HT-29 (cell line): ENCODE measurements around the gene FAM219A. TPM values are rescaled to one million over a fixed set of nuclear protein-coding genes. Genes with fewer than 3 reads are reported as not detected.
"Not testable (repeated sequence)": the region's sequence is repeated elsewhere in the genome, so short reads cannot be mapped to it uniquely, and the experiment has no call there.

ENCODE experiments used
- DNase-seq: peaks from one replicate; pipeline ENCODE4 v3.0.0-alpha.2; 2015; ENCODE audit warnings: low spot score
- total RNA-seq: library from RNA; depleted of rRNA; stranded (reverse); fragments of >200 nt; shearing (Covaris generic); gene quantifications from 2 replicates; pipeline ENCODE4 v1.2.3, GENCODE V29; 2014

The FAM219A gene
- total RNA-seq, 1 experiment from 2014 or later = 8.0 TPM

DNA sequence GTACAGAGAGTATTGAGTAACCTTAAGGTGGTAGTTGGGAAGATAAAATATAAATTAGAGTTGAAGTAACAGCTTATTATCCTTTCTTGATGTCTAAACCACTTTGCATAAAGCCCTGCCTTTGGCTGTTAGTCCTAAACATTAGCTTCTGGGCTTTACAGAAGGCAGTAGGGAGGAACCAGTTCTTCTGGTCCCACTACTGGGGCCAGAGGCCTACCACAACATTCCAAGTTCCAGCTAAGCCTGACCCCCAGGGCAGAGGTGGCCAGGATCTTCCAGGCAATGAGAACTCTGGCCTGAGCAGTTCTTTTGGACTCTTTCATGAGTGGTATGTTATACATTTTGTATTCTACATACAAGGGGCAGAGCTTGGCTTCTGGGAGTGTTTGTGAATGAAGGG is 26.3 kb upstream of the FAM219A start:
- peak; percentile 73 for DNase-seq

DNA sequence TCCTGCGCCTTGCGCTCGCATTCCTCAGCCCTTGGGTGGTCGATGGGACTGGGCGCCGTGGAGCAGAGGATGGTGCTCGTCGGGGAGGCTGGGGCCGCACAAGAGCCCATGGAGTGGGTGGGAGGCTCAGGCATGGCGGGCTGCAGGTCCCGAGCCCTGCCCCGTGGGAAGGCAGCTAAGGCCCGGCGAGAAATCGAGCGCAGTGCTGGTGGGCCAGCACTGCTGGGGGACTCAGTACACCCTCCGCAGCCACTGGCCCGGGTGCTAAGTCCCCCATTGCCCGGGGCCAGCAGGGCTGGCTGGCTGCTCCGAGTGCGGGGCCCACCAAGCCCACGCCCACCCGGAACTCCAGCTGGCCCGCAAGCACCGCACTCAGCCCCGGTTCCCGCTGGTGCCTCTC is 24.4 kb upstream of the FAM219A start:
- DNase-seq = not testable (repeated sequence)

DNA sequence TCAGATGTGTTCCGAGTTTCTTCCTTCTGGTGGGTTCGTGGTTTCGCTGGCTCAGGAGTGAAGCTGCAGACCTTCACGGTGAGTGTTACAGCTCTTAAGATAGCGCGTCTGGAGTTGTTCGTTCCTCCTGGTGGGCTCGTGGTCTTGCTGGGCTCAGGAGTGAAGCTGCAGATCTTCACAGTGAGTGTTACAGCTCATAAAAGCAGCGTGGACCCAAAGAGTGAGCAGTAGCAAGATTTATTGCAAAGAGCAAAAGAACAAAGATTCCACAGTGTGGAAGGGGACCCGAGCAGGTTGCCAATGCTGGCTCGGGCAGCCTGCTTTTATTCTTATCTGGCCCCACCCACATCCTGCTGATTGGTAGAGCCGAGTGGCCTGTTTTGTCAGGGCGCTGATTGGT is 23.2 kb upstream of the FAM219A start:
- DNase-seq = not testable (repeated sequence)

DNA sequence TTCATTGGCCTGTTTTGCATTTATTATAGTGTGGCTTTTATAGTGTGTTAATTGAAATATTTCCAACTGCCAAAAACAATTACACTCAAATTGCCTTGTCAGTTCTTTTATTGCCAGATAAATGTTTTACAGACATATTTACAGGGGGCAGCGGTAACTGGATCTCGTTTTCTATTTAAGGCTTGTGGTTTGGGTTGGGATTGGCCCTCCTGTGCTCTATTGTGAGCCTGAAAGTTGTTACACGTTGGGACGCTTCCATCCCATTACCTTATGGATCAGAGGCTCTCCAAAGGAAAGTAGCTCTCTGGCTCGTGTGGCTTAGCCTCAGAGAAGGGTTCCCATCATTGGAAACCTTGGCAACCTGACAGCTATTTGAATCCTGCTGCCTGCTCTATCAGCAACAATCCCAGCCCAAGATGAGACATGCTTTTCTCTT is 21.1 kb upstream of the FAM219A start:
- no peak for DNase-seq

DNA sequence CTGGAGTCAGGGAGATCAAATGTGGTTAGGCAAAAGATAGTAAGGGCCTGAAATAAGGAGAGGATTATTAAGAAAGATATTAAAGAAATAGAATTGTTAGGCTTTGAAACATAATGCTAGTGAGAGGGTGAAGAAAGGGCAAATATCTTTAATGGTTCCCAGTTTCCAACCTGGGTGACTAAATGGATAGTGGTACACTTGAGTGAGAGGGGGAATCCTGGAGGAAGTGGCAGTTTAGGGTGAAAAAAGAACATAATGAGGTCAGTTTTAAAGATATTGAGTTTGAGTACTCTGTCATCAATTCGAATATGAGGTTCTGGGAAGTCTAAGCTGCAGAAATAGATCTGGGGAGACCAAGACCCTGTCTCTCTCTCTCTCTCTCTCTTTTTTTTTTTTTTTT is 19.2 kb upstream of the FAM219A start:
- DNase-seq = no peak

DNA sequence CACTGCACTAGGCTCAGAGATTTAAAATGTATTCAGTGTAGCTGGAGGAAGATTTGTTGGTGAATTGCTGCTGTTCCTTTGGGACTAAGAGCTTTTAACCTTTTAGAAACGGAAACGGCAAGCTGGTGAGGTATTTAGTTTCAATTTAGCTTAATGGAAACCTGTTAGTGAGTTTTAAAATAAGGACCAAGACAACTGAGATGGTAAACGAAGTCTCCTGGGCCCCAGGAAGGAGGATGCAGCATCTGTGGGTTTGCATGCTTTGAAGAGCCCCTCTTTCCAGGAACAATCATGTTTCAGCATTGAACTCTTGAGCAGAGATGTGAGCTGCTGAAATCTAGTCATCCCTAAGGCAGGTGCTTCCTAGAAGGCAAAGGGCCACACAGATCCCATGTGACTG is 16.7 kb upstream of the FAM219A start:
- DNase-seq = no peak

DNA sequence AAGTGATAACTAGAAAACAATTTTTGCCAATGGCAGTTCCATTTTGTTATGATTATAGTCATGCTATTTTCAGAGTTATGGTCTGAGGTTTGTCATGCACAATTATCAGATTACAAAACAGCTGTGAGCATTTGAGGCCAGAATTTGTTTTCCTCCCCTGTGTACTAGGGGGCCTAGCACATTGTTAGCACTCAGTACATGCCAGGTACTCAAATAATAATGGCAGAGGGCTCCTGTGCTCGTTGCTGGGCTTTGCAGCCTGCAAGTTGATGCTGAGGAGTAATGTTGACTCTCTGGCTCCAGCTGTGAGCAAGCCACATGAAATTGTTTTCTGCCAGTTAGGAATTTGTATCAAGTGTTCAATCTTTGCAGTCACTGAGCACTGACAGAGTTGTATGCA is 7.1 kb upstream of the FAM219A start:
- no peak for DNase-seq

DNA sequence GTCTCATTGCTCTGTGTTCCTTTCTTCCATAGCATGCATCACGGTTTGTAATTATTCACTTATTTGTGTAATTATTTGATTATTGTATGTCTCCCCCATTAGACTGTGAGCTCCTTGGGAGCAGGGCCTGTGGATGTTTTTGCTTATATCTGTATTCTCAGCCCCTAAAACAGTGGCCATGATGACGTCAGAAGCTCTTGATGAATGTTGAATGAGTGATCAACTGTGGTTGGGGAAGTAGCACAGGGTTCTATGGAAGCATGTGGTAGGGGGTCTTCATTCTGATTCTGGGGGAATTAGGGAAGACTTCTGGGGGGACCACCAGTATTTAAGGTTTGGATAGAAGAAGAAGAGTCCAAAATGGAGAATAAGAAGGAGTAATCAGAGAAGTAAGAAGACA is 6.2 kb upstream of the FAM219A start:
- no peak for DNase-seq

DNA sequence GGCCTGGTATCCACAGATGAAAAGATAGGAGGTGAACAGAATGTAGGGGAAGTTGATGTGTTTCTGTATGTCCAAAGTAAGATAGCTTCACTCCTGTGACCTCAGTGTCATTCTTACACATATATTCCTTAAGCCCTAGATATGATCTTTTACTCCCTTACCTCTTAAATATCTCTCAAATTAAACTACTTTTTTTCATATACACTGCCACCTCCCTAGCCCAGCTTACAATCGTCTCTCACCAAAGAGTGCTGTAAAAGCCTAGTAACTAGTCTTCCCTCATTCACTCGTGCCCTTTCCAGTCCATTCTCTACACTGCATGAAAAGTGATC is 5.5 kb upstream of the FAM219A start:
- DNase-seq = no peak

DNA sequence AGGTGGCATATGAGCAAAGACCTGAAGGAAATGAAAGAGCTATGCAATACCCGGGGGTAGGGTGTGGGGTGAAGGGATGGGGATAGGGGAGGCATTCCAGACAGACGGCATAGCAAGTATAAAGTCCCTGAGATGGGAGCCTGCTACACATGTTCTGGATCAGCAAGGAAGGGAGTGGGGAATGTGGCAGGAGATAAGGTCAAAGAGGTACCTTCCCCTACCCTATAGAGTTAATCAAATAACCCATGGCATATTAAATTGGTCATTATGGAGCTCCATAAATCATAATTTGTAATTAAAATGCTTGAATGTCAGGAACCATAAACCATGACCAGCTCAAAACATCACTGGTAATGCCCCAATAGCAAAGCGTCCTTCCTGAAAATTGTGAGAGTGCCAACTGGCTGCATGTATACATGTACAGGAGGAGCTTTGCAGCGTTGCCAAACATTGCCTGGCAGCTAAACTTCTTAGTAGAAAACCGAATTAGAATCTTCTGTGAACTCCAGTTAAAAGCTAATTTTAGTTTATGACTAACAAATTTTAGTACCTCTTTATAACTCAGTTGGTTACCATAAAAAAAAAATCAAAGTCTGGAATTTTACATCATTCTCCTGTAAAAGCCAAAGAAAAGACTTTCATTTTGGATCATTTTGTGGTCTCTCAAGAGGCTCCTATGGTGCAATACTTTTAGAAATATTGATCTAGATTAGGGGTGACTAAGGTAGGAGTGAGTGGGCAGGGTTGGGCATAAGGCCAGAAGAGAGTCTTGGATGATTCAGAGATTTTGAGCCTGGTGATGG is 4.9 kb upstream of the FAM219A start:
- no peak for DNase-seq

DNA sequence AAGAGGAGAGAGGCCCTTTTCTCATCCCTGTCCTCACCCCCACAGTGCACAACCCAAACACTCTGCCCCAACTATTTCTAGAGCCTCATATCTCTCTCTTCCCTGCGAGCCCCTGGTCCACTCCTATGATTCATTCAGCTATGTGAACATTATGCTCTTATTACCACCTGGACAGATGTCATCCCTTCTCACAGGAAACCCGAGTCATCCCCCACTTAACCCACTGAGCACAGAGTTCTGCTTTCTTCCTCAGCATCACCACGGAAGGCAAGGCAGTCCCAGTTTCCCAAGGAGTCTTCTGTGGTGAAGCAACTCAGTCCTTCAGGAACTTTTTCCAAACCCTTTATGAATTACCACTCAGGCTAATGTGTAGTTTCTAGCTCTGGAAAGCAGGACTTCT is 1.6 kb upstream of the FAM219A start:
- DNase-seq = no peak

DNA sequence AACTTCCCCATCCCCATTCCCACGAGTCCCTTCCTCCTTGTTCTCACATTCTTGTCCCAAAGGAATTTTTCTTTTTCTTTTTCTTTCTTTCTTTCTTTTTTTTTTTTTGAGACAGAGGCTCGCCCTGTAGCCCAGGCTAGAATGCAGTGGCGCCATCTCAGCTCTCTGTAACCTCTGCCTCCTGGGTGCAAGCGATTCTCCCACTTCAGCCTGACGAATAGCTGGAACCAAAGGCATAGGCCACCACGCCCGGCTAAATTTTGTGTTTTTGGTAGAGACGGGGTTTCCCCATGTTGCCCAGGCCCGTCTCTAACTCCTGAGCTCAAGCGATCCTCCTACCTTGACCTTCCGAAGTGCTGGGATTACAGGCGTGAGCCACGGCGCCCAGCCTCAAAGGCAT is 986 bp upstream of the FAM219A start:
- DNase-seq = no peak

DNA sequence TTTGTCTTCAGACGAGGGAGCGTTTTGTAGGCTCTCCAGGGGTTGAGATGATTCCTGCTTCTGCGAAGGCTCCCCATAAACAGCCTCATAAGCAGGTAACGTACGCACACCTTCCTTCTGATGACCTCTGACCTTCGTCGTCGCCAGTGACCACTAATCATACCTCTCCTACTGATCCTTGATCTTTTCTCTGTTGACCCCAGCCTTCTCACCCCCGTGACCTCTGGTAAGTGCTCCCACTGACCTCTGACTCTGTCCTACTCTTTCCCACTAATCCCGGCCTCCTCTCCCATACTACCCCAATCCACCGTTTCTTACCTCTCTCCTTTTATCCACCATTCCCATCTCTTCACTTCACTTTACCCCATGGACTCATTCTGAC is 580 bp upstream of the FAM219A start:
- no peak for DNase-seq

DNA sequence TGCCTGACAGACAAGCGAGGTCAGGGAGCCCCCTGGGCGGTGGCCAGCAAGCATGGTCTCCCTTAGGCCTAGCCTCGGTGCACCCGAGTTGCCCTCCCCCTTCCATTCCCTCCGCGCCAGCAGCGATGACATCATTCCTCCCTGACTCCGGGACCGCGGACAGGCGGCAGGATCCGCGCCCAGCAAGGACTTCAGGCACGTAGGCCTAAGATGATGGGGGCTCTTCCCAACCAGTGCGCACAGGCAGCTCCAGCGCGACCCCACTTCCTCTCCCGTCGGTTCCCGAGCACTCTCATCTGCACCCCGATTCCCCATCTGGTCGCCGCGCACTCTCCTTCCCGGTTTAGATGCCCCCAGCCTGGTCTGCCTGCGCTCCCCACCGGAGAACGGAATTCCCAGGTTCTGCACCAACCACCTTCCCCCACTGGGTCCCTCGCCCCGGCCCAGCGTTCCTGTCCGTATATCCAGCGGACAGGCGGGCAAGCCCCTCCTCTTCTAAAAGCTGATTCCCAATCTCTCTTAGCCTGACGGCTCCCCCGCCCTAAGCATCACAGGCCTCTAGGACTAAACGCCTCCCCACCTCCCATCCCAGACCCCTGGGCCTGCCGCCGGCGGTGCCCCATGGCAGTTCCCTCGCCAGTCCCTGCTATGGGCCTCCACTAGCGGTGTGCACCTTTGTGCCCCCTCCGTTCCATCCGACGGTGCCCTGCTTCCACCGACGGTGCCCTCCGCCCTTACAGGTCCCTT is 931 bp downstream of the FAM219A start:
- peak; percentile 23 for DNase-seq

DNA sequence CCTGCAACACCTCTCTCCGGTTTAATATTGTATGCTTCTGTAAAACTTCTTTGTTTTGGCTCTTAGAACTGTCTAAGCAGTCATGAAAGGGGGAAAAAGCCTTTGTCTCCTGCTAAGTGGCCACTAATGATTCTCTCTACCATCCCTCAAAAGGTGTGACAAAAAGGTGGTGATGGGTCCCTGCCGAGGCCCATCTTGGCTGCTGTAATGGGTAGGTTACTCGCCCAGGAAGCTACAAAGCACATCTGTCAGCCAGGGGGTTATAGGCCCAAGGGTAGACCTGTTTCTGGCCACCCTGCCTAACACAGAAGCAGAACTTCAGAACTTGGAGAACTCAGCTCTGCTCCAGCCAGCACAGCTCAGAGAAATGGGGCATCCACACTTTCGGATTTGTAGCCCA is 1.6 kb downstream of the FAM219A start:
- DNase-seq = no peak

DNA sequence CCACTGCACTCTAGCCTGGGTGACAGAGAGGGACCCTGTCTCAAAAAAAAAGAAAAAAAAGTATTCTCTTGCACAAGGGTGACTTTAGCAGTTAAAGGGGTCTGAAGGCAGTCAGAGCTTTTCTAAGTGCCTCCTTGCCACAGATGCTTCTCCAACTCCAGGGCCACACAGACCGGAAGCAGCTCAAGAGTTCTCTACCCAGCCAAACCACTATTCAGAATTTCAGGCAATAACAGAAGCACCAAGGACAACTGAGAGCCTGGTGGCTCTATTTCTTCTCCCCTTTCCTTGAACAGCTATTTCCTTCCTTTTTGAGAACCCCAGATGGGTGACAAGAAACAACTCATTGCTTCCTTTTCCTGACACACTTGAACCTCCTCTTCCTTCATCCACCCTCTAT is 2.2 kb downstream of the FAM219A start:
- DNase-seq = no peak

DNA sequence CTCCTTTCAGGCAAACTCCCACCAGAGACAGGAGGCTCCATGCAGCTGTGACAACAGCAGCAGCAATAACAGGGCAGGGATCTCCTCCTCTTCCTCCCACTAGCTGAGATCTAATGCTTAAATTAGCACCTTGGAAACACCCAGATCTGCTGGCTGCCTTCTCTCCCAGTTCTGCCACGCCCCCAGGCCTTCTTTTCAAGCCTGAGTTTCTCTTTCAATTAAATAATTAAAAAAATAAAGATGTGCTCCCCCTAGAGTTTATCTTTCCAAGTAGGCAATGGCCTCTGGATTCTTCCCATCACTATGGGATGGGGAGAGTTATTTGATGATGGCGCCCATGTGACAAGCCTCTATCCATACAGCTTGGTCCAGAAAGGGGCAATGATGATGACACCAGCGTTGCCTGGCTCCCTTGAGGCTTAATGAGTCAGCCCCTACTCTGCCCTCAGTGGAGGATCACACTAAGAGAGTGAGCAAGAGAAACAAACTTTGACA is 3.8 kb downstream of the FAM219A start:
- peak; percentile 17 for DNase-seq

DNA sequence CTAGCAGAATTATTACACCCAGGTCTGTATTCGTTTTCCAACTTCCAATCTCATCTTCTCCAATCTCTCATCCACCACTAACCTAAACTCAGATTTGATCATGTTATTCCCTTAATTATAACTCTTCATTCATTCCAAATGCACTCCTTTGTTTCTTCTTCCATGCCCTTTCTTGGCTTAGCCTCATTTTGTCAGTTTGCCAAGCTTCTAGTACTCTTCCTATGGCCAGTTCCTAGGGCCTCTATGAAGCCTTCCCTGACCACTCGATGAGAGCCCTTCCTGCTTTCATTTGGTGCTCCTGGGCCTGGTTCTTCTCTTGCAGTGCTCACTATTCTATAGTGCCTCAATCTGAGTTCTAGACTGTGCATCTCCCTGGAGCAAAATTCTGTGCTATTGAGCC is 5.8 kb downstream of the FAM219A start:
- DNase-seq = no peak

DNA sequence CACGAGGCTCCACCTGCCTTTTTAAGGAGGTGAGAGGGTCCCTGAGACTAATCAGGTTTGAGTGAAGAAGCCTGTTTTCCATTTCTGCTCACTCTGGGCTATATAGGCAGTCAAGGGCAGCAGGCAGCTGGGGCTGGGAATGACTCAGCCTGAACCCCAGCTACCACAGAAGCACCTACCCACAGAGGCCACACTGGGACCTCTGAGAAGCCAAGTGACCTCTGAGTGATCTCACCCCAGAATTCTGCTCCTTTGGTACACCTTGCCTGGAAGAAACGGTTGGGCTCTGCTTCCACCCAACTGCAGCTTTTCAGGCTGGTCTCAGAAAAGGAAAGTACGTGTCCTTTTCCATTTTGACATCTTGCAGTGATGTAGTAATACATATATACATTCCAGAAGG is 6.8 kb downstream of the FAM219A start:
- DNase-seq = no peak

DNA sequence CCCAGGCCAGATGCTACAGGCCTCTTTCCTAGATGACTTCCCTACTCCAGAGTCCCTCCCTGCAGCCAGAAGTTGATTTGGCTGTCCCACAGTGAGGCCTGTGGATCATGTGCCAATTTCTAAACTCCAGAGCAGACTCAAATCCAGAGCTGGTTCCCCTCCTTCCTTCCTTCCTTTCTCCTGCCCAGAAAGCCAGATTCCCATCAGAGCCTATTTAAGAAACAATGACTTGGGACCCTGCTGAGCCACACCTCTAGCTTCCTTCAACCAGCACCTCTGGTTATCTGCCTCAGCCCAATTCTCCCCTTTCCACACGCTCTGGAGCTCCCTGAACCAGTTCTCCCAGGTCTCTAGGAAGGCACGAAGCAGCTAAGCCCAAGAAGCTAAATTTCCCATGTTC is 7.2 kb downstream of the FAM219A start:
- DNase-seq = no peak

DNA sequence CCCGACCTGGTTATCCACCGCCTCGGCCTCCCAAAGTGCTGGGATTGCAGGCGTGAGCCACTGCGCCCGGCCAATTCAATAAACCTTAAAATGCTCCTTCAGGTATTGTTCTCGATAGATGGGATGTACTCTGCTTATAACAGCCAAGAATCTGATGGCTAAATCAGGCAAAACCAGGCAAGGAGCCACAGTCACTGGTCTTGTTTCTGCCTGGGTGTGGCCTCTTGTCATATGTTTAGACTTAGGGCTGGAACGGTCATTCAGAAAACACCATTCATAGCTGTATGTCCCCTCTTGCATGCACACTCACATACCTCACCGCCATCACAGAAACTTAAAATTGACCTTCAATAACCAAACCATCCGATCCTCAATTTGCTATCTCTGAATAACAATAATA is 7.7 kb downstream of the FAM219A start:
- no peak for DNase-seq

DNA sequence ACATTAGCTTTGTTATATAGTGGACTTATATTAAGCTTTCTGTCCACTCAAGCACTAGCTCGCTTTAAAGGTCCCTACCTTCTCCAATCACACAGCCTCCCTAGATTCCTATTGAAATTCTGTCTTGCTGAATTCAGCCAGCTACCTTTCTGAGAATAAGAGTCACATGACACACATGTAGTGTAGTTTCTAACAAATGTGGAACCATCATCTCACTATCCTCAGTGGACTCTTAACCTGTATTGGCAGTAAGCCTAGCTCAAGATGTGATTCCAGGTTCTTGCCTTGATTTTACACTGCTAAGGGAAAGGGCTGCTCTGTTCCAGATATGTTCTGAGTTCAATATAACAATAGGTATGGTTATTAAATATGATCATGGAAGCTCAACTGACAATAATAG is 11.4 kb downstream of the FAM219A start:
- DNase-seq = no peak

DNA sequence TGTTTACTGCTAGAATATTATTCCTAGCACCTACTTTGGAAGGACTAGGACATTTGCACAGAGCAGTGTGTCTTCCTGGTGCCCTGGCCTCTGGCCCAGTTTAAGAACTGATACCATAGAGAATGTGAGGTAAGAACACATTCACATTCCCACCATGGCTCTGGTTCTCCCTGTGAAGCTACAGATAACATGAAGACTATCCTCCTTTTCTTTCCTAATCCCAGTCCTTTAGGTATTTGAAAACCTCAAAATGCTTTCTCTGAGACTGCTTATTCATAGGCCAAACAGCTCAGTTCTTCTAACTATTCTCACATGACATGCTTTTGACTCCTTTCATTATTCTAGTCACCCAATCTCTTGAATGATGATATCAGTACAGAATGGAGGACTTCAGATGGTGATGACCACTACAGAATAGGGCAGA is 11.9 kb downstream of the FAM219A start:
- no peak for DNase-seq
